GM18873 (cell line): ENCODE data around the gene ETV6.

Source experiments
- ATAC-seq: cut with Tn5 transposase; IDR thresholded peaks from one replicate; pipeline ENCODE4 v1.9.1; 2021; ENCODE audit warnings: mild to moderate bottlenecking, moderate library complexity, moderate number of reproducible peaks; ENCODE audit not compliant: unreplicated experiment, low FRiP score

Gene ETV6

DNA sequence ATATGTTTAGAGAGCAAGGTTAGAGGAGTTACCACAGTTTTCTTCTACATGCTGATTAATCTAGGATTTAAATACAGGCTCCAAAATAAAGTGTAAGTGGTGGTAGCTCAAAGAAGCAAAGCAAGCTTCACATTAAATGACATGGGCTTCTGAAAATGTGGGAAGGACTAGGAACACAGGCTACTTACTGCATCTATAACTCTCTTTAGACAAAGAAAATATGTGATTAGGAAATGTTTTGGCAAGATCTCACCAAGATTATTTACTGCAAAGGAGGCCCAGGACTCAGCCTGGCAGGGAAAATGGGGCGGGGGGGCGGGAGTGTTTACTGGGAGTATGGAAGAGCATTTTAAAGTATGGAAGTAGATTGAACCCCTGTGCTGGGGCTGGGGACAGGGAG, 39.4 kb downstream of the ETV6 start:
- no peak for ATAC-seq

DNA sequence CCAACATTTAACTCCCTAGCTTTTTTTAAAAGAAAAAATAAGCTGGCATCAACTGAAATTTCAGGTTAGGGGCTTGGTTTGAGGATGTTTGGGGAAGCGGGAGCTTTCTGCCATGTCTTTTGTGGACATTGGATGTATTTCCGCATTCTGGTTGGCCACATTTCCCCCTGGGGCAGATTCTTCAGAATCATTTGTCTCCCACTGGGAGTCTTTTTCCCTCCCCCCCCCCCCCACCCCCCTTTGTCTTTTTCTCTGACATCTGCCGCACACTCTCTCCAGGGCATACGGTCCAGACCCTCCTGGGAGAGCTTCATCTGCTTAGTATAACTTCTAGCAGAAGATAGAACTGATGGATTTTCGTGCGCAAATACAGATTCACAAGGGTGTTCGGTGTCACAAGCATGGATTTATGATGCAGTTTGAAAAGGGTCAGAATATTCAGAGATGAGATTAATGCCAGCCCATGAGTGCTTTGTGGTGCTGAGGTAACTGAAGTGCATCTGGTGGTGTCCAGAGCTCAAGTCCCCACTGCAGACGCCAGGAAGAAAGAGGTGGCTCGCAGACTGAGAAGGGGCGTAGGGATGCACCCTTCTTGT, 40.2 kb downstream of the ETV6 start:
- no peak for ATAC-seq

DNA sequence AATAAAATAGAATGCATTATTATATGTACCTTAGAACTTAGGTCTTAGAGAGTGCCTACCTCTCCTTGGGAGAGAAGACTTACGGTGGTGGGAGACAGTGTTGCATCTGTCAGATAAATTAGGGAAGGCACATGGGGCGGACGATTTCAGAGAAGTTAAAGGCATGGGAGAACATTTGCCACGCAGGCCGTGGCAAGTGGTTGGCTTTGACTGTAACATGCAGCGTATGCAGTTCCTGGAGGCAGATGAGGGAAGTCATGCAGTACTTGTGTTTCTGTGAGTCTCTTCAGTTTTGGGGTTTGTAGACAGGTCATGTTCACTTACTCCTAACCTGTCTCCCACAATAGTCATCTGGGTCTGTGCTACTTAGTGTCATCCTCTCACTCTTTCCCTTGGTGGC, 43.6 kb downstream of the ETV6 start:
- ATAC-seq = no peak

DNA sequence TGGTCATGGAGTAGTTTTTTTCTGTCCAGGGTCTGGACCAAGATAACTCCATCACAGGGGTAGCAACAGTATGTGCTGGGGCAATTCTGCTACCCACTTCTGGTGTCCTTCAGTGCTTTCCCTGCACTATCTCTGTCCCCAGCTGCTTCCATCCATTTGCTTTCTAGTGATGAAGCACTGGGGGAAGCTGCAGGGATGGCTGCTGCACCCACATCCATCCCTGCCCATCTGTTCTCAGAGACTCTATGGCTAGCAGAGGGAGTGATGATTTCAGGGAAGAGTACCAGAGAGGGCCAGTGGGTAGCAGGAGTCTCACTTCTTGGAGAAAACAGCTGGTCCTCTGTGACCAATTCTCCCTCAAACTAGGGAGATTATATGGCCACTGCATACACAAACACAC, 44.1 kb downstream of the ETV6 start:
- no peak for ATAC-seq

DNA sequence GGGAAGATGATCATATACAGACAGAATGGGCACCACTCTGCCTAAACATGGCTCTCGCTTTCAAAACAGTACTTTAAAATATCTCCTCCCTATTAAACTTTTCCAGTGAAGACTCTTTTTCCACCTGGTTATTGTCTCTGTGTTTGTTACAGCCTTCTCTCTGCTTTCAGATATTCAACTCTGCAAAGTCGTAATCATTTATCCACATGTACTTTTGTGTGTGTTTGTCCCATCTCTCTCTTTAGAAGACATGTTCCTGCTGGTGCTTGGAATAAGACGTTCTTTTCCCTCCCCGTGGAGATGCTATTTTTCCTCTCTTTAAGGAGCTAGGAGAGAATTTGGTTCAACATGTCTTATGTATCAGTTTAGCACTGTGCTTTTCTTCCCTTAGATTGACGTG, 45.1 kb downstream of the ETV6 start:
- ATAC-seq = no peak

DNA sequence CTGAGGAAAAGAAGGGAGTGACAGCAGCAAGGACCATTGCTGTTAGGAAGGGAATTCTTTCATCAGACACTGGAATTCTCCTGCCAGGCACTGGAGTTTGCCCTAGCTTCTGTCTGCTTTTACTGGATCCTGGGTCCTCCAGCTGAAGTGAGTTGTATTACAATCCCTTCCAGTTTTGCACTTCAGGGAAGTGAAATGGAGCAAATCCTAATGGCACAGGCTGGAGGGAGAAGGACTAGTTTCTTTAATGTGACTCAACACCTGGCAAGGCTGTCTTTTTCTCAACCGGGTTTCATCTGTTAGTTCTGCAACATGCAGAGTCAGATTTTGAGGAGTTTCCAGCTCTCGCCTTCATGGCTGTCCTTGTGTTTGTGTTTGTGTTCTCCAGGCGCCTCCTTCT, 45.8 kb downstream of the ETV6 start:
- no peak for ATAC-seq

DNA sequence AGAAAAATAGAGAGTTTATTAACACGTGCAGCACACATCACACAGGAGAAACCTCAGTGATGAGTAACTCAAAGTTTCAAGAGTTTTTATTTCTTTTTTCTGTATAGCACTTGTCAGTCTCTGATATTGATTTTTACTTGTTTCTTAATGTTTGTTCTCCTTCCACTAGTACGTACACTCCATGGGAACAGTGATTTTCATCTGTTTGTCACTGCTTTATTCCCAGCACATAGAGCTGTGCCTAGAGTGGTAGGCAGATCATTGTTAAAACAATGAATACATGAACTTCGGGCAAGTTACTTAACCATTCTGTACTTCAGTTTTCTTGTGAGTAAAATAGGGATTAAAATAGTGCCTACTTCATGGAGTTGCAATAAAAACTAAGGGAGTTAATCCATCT, 46.6 kb downstream of the ETV6 start:
- no peak for ATAC-seq

DNA sequence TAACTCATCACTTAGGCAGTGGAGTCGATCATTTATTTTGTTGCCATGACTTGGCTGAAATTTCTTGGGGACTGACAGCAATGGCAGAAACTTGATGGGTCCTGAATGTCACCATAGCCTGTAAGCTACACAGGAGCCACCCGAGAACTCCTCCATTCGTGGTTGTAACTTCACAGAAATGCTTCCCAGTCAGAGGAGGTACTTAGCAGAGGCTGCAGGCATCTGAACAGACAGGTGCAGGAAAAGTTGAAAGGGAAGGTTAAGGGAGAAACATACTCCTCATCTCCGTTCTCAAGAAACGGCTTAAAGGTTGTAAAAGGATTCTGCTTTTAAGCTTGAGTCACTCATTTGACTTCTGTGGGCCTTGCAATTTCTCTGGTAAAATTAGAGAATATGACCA, 47.7 kb downstream of the ETV6 start:
- ATAC-seq = no peak

DNA sequence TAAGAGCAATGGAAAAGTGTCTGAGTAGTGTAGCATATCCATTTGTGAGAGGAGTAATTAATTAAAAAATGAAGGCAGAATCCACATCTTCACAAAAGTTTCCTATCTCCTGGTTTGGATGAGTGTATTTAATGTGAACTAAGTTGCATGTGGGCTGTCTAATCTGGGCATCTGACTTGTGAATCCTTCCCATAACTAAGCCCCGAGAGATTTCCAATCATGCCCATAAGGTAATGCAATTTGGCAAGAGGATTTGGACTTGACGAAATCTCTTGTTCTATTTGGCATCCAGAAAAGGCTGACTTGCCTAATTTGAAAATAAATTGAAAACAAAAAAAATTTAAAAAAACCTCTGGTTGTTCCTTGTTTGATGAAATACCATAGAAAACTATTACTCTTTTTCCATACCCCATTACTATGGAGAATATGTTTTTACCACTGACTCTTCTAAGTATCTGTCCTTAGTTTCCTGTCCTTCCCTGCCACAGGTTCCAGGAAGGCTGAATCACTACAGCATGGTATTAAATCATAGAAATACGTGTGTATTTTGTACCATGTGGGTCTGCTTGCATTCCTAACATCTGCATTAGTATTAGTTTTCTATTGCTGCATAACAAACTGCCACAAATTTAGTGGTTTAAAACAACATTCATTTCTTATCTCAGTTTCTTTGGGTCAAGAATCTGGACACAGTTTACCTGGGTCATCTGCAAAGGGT, 48.4 kb downstream of the ETV6 start:
- ATAC-seq = no peak

DNA sequence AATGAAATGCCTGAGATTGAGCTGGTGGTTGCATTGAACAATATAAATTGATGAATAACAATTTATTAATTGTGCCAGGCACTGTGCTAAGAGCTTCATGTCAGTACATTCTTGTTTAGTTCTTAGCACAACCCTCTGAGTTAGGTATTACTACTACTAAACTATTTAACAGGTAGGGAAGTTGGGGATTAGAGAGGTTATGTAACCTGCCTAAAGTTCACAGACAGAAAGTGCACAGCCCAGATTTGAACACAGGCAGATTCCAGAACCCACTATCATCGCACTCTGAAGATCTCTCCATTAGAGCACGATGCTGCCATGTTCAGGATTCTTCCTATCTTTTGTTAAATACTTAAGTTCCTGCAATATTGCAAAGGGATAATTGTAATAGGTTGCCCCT, 49.3 kb downstream of the ETV6 start:
- no peak for ATAC-seq

DNA sequence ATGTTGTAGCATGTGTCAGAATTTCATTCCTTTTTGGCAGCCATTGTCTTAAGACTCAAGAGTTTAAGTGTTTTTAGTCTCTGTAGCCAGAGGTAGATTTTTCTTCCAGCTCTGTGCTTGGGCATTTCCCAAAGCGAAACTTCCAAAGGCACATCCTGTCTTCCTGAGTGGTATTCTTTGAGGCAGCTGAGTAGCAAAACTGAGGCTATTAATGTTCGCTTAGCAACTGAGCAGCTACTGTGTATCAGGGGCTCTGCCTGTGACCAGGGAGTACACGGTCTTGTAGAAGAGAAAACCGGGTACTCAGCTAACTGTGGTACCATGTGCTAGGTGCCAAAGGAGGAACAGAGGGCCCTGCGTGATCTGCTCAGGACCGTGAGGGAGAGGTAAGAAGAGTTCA, 52.0 kb downstream of the ETV6 start:
- ATAC-seq = no peak

DNA sequence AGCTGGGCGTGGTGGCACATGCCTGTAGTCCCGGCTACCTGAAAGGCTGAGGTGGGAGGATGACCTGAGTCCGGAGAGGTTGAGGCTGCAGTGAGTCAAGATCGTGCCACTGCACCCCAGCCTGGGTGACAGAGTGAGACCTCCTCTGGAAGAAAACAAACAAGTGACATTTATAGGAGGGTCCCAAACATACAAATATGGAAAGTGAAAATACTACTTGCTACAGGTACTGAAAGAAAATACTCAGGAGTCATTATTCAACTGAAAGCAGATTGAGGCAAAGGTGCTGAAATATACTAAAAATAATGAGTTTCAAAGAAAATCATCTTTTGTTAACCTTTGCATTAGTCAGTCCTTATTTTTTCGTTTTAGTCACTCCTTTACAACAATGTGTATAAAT, 53.5 kb downstream of the ETV6 start:
- ATAC-seq = no peak

DNA sequence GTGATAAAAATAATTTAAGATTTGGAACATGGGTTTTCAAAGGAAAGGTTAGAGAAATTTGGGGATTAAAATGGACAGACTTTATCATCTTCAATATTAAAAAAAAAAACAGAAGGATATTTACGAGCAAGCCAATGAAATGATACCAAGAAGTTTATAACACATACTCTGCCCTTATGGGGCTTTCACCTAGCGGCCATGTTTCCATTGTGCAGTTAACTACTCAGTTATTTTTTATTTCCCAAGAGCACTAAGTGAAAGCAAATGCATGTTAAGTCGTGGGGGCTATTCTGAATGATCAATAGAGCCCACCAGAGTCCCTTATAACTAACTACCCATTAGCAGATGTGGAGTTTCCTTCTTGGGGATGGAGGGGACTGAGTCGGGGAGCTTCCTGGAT, 53.9 kb downstream of the ETV6 start:
- ATAC-seq = no peak

DNA sequence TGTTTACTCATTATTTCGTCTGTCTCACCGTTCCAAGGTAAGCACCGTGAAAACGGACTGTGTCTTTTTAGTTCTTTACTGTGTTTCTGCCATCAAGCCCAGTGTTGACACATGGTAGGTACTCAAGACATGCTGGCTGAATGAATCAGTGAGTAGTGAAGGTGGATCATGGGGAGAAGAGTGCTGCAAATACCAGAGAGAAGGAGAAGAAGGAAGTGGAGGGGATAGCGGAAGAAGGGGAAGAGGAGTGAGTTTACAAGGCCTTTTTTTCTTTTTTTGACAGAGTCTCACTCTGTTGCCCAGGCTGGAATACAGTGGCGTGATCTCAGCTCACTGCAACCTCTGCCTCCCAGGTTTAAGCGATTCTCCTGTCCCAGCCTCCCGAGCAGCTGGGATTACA, 54.6 kb downstream of the ETV6 start:
- no peak for ATAC-seq

DNA sequence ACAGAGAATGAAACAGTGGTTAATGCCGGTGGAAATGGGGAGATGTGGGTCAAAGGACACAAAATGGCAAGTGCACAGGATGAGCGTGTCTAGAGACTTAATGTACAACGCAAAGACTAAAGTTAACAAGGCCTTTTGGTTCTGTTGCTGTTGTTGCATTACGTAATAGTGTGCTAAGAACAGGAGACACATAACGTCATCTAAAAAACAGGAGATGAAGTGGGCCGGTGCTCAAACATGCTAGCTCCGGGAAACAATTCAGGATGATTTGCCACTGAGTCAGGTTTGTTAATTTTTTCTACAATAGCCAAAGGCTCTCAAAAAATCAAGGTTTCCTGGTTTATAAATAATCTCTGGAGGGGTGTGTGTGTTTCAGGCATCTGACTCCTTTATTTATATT, 55.5 kb downstream of the ETV6 start:
- no peak for ATAC-seq

DNA sequence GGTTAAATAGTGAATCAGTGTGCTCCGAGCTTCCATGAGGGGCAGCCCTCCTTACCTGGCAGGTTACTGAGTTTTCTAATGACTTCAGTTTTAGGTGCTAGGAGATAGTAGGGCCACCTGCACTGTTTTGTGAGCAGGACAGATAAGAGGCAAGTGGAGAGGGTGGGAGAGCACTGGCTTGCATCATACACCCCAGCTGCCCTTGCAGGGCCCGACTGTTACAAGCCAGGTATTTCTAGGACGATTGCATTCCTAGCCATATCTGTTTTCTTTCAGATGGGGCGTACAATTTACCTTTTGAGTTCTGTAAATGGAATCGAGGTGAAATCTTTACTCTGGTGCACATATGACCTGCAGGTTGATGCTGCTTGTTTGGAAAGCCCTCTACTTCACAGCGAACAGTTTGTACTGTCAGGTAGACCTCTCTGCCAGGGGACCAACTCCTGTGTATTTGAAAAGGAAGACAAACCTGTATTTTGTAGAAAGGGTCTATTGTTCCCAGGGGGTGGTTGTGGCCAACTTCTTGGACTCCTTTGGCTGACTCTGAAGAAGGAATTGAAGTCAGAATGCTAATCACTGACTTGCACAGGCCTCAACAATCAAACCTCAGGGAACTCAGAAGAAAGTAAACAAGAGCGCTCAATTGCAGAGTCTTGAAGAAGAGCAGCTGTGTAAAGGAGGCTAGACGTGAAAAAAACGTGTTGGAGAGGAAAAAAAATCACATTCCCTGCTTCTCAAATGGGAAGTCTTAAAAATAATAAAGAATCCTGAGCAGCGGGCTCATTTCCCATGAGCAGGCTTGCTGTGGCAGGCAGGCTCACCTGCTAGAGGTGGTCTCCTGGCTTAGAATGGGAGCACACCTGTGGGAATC, 57.3 kb downstream of the ETV6 start:
- ATAC-seq = no peak

DNA sequence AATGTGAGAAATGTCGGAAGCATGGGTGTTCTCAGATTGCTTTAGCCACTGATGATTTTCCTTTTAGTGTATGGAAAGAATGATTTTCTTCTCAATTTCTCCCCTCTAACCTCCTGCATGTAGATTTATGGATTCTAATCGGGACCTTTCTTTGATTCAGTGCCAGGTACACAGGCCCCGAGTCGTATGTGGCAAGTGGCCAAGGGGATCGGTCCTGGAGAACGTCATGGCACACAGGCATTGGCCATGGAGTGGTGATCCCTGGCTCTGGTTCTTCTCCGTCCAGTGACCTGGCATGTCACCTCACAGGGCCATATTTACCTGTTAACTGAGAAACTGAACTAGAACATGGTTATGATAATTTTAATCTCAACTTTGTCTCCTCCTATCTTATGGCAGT, 58.1 kb downstream of the ETV6 start:
- no peak for ATAC-seq

DNA sequence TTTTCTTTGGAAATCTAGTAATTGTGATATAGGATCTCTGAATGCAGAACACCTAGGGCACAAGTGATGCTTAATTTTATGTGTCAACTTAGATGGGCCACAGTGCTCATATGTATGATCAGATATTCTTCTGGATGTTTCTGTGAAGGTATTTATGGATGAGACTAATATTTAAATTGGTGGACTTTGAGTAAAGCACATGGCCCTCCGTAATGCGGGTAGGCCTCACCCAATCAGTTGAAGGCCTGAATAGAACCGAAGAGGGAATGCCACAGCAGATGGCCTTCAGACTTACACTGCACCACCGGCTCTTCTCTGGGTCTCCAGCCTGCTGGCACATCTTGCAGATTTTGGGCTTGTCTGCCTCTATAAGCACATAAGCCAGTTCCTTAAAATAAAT, 60.0 kb downstream of the ETV6 start:
- ATAC-seq = no peak

DNA sequence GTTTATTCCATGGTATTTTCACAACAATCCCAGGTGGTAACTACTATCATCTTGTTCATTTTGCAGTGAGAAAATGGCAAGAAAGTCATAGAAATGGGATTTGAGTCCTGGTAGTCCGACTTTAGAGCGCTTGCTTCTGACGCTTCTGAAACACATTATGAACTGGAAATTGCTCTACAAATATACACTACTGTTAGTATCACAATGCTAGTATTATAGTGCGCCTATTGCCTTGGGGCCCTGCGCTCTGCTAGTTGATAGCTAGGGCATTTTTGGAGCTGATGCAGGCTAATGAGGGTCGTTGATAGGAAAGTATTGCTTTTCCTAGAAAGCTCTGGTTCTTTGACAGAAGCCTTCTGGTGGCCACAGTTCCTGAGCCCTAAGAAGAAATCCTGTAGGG, 61.0 kb downstream of the ETV6 start:
- ATAC-seq = no peak

DNA sequence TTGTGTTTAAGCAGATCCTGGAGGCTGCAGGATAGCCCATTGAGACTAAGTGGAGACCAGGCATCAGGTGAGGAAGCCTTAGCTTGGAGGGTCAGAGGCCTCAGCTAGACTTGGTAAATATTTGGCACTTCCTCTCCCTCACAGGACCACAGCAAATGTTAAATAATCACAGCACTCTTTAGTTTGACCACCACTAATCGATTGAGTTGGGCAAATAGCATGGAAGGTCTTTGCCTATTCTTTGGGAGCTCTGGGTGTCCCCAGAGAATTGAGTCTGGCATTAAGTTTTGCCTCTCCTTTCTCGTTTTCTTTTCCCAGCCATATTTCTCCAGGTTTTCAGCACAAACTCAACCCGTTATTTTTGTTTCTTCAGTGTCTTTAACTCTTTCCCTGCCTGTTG, 61.4 kb downstream of the ETV6 start:
- ATAC-seq = no peak

DNA sequence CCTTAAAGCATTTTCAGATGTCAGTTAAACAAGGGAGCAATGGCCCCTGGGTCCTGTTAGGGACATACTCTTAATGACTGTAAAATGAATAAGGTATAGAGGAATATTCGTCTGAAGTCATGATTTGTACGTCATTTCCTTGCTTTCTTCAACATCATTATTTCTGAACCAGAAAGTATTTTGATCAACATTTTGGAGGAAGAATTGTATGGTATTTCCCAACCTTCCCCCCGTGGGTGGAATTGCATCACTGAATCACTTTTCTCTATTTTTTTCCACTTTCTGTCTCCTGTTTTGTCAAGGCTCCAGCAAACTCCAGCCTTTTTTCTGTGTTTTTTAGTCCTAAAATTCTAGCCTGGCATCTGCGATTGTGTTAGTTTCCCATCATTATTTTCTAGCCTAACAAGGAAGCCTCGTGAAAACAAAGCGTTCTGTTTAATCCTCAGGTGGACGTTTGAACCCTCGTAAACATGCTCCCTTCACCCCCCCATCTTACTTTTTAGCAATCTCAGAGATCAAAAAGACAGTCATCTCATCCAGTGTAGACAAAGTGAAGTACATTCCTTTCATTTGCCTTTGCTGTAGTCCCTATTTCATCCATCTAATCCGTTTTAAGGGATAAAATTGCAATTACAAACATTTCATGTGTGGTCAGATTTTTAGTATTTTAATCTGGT, 62.3 kb downstream of the ETV6 start:
- no peak for ATAC-seq
